Choroid plexus epithelial cell (primary cell): ENCODE measurements around the gene KRTAP19-2.

Experiments used
- DNase-seq: peaks from one replicate; pipeline ENCODE4 v3.0.0-alpha.2; 2010; ENCODE audit warnings: low read depth
- H3K4me3 ChIP-seq: 2 replicates; pipeline ENCODE4 v1.5.1; 2011; ENCODE audit warnings: low read depth, mild to moderate bottlenecking, control low read depth, low read length, moderate library complexity
- TF ChIP-seq, protein P1 (sequence below): conservative IDR thresholded peaks from 2 replicates; pipeline ENCODE4 v1.5.1; 2011; ENCODE audit warnings: low read depth, mild to moderate bottlenecking, control low read depth, inconsistent platforms, low read length, moderate library complexity

Gene KRTAP19-2

DNA sequence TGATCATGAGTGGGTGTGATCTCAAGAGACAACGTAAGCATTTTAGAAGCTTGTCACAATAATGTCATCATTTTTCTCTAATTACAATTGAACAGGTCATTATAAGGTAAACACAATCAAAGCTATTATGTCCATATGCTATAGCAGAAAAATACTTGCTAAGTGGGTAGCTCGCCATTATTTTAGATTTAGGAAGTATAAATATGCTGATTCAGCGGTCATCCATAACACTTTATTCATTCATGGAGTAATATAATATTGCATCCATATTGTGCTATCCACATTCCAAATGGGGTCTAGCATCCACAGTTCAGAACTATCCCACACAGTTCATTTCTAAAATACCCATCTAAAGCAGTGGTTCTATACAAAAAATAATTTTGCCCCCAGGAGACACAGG, 38.7 kb downstream of the KRTAP19-2 start:
- TF ChIP-seq, protein P1, sequence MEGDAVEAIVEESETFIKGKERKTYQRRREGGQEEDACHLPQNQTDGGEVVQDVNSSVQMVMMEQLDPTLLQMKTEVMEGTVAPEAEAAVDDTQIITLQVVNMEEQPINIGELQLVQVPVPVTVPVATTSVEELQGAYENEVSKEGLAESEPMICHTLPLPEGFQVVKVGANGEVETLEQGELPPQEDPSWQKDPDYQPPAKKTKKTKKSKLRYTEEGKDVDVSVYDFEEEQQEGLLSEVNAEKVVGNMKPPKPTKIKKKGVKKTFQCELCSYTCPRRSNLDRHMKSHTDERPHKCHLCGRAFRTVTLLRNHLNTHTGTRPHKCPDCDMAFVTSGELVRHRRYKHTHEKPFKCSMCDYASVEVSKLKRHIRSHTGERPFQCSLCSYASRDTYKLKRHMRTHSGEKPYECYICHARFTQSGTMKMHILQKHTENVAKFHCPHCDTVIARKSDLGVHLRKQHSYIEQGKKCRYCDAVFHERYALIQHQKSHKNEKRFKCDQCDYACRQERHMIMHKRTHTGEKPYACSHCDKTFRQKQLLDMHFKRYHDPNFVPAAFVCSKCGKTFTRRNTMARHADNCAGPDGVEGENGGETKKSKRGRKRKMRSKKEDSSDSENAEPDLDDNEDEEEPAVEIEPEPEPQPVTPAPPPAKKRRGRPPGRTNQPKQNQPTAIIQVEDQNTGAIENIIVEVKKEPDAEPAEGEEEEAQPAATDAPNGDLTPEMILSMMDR: no peak
- DNase-seq: no peak
- H3K4me3 ChIP-seq: no peak overlapping the region

DNA sequence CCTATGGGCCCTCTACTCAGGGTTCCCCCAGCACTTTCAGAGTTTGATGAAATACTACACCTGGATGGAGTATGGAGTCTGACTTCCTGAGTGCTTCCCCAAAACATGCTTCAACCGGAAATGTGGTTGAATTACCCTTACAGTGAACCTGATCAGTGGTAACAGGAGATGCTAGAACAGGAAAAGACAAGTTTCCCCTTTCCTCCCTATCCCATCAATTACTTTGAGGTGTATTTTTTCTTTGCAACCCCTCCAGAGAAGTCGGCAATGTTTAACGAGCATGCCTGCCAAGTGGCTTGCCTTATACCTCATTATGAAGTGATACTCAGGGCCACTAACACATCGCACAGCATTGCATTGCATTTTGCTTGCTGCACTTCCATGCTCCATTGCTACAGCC, 40.2 kb downstream of the KRTAP19-2 start:
- DNase-seq: no peak
- TF ChIP-seq, protein P1: no peak
- H3K4me3 ChIP-seq: no peak overlapping the region

DNA sequence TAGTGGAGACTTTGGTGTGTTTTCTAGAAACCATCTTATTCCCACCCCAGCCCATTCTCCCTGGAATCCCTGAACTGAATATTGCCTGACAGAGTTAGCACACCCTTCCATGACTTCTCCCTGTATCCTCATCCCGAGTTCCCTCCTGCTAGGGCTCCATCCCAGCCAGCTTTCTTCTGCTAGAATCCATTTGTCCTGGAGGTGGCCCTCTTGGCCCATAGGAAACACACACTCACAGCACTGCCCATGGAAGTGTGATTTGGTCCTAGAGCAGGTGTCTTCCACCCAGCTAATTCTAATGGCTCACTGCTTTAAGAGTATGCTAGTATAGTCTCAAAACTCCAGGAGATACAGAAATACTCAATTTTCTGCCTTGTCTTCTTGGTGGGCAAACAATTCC, 43.0 kb downstream of the KRTAP19-2 start:
- no peak for DNase-seq
- no peak overlapping the region for H3K4me3 ChIP-seq
- TF ChIP-seq, protein P1: no peak

DNA sequence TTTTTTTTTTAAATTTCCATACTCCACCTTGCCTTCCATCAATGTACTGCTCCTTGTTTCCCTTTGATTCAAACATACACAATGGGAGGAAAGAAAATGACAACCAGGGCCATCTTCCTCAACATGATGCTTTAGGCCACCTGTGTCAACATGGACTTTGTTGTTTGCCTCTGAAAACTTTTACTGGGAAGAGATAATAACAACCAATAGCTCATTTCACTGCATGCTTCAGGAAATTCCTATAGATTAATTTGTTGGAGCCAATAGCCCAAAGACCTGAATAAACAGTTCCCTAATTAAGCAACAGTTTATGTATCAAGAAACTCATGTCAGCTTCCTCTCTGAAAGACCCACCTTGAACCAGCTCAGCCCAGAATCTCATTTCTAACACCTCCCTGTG, 44.0 kb downstream of the KRTAP19-2 start:
- DNase-seq: no peak
- TF ChIP-seq, protein P1: no peak
- H3K4me3 ChIP-seq: no peak overlapping the region

DNA sequence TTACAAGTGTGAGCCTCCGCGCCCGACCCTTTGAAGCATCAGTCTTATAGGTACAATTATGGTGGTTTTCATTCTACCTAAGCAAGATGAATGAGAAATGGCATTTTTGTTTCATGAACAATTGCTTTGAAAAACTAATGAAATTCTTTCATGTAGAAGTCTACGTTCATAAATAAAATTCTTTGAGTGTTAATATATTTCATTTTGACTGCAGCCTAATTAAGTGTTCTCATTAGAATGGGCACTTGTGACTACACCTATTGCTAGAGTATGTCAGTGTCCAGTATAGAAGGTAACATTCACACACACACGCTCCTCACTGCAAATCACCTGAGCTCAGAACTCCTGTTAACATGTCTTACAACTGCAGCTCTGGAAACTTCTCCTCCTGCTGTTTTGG, 47.3 kb downstream of the KRTAP19-2 start, which contains the start of gene KRTAP15-1:
TSS of gene KRTAP15-1 (plus strand) at position 301 of the 400 bp plus-strand sequence. CDS start at position 354, 53 bp downstream.
- no peak within 1 kb of the TSS for H3K4me3 ChIP-seq
- TF ChIP-seq, protein P1: no peak
- no peak for DNase-seq
